ENCODE data around the gene APOA4. TPM values are rescaled to one million over a fixed set of nuclear protein-coding genes. Genes with fewer than 3 reads are reported as not detected.

The APOA4 gene
- total and polyA plus RNA-seq, 9 of the 15 experiments (the other 6 are each of a cell fraction or from before 2014, with no cell fraction given), result 0.07 TPM; not detected in 8

- TF ChIP-seq LARP7 (IDR thresholded peaks at IDR 0.05) (no peak), XRCC5 (IDR thresholded peaks at IDR 0.05; ENCODE audit: low read depth, low read length) (no peak), E2F1 (CRISPR knock-in tag; IDR thresholded peaks at IDR 0.05) (no peak), CTCF (IDR thresholded peaks at IDR 0.05 in 2 of 3, conservative IDR thresholded peaks at IDR 0.05 in 1 of 3; ENCODE audit: insufficient read depth in 2 of 3, low read depth in 1 of 3, low read length in 3 of 3) (no peak), MNT (conservative IDR thresholded peaks at IDR 0.05) (no peak), SMAD2 (IDR thresholded peaks at IDR 0.05; ENCODE audit: low read depth, low read length) (no peak), KDM2B (CRISPR knock-in tag; IDR thresholded peaks at IDR 0.05) (no peak), TSHZ1 (CRISPR knock-in tag; IDR thresholded peaks at IDR 0.05) (no peak), ZNF316 (IDR thresholded peaks at IDR 0.05) (no peak), TCF3 (CRISPR knock-in tag; IDR thresholded peaks at IDR 0.05) (no peak), HOXB6 (CRISPR knock-in tag; IDR thresholded peaks at IDR 0.05; ENCODE audit: borderline replicate concordance) (no peak), PRMT5 (CRISPR knock-in tag; IDR thresholded peaks at IDR 0.05) (no peak)
These were observed 9.9 kb downstream of the APOA4 start (continued) for GRCh38 chr11:116813170-116813569.
